ENCODE results near the gene ZNF445. TPM values are rescaled to one million over a fixed set of nuclear protein-coding genes. Genes with fewer than 3 reads are reported as not detected.

Gene ZNF445
- 3.9 TPM for polyA plus RNA-seq (2013, experiment 1 of 2)
- polyA plus RNA-seq (2013, experiment 2 of 2) = 3.6 TPM

DNA sequence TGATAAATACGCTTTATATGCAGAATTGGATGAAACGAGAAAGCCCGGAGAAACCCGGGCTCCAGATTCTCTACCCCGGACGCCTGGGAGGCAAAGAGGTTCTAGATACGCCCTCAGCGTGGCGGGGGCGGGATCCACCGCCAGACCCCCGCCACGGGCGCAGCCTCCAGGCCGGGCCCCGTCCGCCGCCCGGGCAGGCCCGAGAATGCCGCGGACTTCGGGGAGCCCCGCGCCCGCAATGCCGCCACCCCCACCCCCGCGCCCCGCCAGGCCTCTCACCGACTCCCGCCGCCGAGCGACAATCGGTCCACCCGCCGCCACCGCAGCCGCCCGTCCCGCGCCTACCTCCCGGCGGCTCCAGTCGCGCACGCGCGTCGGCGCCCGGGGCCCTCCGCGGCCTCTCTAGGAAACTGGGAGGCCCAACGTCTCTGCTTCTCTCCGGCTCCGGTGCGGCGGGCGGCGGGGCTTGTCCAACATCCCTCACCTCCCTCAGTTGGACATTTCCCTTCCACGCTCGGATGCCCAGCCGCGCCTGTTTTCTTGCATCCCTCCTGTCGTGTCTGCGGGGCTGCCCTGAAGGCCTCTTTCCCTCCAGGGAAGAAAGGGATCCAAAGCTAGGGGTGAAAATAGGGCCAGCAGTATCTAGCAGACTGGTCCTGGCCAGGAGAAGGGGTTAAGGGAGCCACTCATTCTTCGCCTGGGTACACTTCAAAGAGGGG, at the start of gene ZNF445:
TSS of gene ZNF445 (minus strand) at position 359 of the 719 bp plus-strand sequence. CDS start 22,121 bp downstream, outside the sequence.
- Histone ChIP-seq H2AK5ac (ENCODE audit: low read length, severe bottlenecking) (no peak within 1 kb of the TSS), H3K14ac (ENCODE audit: low read length in 2 of 2) (peak within 1 kb of the TSS in 1 of 2 experiments; percentile 83), H2BK120ac (ENCODE audit: low read depth, low read length) (peak within 1 kb of the TSS; percentile 85), H4K8ac (ENCODE audit: low read length) (peak within 1 kb of the TSS; percentile 93), H3K9me3 (ENCODE audit: control insufficient read depth, low read length) (no peaks in the 10 kb centered on the region), H3K18ac (ENCODE audit: low read depth in 1 of 2, low read length in 2 of 2) (peak within 1 kb of the TSS; percentile 83 to 86), H3K27me3 (ENCODE audit: control insufficient read depth in 1 of 2, insufficient read depth in 1 of 2, low read length in 2 of 2) (no peaks in the 10 kb centered on the region), H3K4me1 (ENCODE audit: control insufficient read depth, insufficient read depth, low read depth, low read length) (peaks cover 4% of the 10 kb centered on the region), H3K9ac (ENCODE audit: low read length) (peak within 1 kb of the TSS; percentile 87), H3K23ac (ENCODE audit: low read length in 2 of 2) (peak within 1 kb of the TSS in 1 of 2 experiments; percentile 14), H3K4me2 (ENCODE audit: low read length, poor library complexity, severe bottlenecking) (peak within 1 kb of the TSS; percentile 79), H3K79me1 (replicated peaks; ENCODE audit: low read length, poor library complexity, severe bottlenecking) (peaks cover 2% of the 10 kb centered on the region), H4K91ac (ENCODE audit: low read length) (peak within 1 kb of the TSS; percentile 52), H3K36me3 (ENCODE audit: control insufficient read depth in 1 of 2, insufficient read depth in 2 of 2, low read depth in 1 of 2, low read length in 2 of 2) (no peaks in the 10 kb centered on the region), H3K4ac (ENCODE audit: low read depth in 1 of 2, low read length in 2 of 2) (peak within 1 kb of the TSS; percentile 40 to 66), H2BK5ac (ENCODE audit: low read depth, low read length, poor library complexity, severe bottlenecking) (no peak within 1 kb of the TSS), H3K4me3 (ENCODE audit: insufficient read depth in 1 of 2, low read depth in 1 of 2, low read length in 2 of 2) (peak within 1 kb of the TSS; percentile 77 to 82), H2BK12ac (ENCODE audit: low read length in 2 of 2) (peak within 1 kb of the TSS; percentile 21 to 63), H2BK15ac (ENCODE audit: low read depth, poor library complexity, severe bottlenecking) (peak within 1 kb of the TSS; percentile 4), H3K27ac (ENCODE audit: low read length, poor library complexity, severe bottlenecking) (peak within 1 kb of the TSS; percentile 20), H2AFZ (ENCODE audit: low read depth, low read length) (peak within 1 kb of the TSS; percentile 98)
- peak; percentile 82 for DNase-seq
- under 1% methylated on average over 63 of the region's 69 CpGs for WGBS

- Histone ChIP-seq H3K4me3 (ENCODE audit: insufficient read depth in 1 of 2, low read depth in 1 of 2, low read length in 2 of 2) (no peak overlapping the region), H2BK12ac (ENCODE audit: low read length in 2 of 2) (no peak overlapping the region), H3K4me2 (ENCODE audit: low read length, poor library complexity, severe bottlenecking) (no peak overlapping the region), H3K14ac (ENCODE audit: low read length in 2 of 2) (no peak overlapping the region), H3K9ac (ENCODE audit: low read length) (no peak overlapping the region), H3K18ac (ENCODE audit: low read depth in 1 of 2, low read length in 2 of 2) (no peak overlapping the region), H4K91ac (ENCODE audit: low read length) (no peak overlapping the region), H2BK5ac (ENCODE audit: low read depth, low read length, poor library complexity, severe bottlenecking) (no peak overlapping the region), H3K4me1 (ENCODE audit: control insufficient read depth, insufficient read depth, low read depth, low read length) (no peaks in the 10 kb centered on the region), H2AK5ac (ENCODE audit: low read length, severe bottlenecking) (no peak overlapping the region), H4K8ac (ENCODE audit: low read length) (no peak overlapping the region), H3K79me1 (replicated peaks; ENCODE audit: low read length, poor library complexity, severe bottlenecking) (no peaks in the 10 kb centered on the region), H2BK15ac (ENCODE audit: low read depth, poor library complexity, severe bottlenecking) (no peak overlapping the region), H3K36me3 (ENCODE audit: control insufficient read depth in 1 of 2, insufficient read depth in 2 of 2, low read depth in 1 of 2, low read length in 2 of 2) (no peaks in the 10 kb centered on the region), H3K23ac (ENCODE audit: low read length in 2 of 2) (no peak overlapping the region), H3K4ac (ENCODE audit: low read depth in 1 of 2, low read length in 2 of 2) (no peak overlapping the region), H2AFZ (ENCODE audit: low read depth, low read length) (no peak overlapping the region), H3K27ac (ENCODE audit: low read length, poor library complexity, severe bottlenecking) (no peak overlapping the region), H3K9me3 (ENCODE audit: control insufficient read depth, low read length) (no peaks in the 10 kb centered on the region), H2BK120ac (ENCODE audit: low read depth, low read length) (no peak overlapping the region), H3K27me3 (ENCODE audit: control insufficient read depth in 1 of 2, insufficient read depth in 1 of 2, low read length in 2 of 2) (peaks cover 25 to 40% of the 10 kb centered on the region in 2 experiments)
- 90% methylated on average over 4 of the region's 5 CpGs for WGBS
- no peak for DNase-seq
These were observed 47.6 kb upstream of the ZNF445 start for GRCh38 chr3:44525060-44525459.

DNA sequence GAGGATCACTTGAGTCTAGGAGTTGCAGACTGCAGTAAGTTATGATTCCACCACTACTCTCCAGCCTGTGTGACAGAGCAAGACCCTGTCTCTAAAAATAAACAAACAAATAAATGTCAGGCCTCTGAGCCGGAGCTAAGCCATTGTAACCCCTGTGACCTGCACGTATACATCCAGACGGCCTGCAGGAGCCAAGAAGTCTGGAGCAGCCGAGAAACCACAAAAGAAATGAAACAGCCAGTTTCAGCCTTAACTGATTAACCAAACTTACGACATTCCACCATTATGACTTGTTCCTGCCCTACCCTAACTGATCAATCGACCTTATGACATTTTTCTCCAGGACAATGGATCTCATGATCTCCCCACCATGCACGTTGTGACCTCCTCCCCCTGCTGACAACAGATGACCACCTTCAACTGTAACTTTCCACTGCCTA, 45.0 kb upstream of the ZNF445 start:
- Histone ChIP-seq H2BK5ac (ENCODE audit: low read depth, low read length, poor library complexity, severe bottlenecking) (no peak overlapping the region), H3K4ac (ENCODE audit: low read depth in 1 of 2, low read length in 2 of 2) (no peak overlapping the region), H3K27ac (ENCODE audit: low read length, poor library complexity, severe bottlenecking) (no peak overlapping the region), H3K4me1 (ENCODE audit: control insufficient read depth, insufficient read depth, low read depth, low read length) (no peaks in the 10 kb centered on the region), H3K18ac (ENCODE audit: low read depth in 1 of 2, low read length in 2 of 2) (no peak overlapping the region), H3K27me3 (ENCODE audit: control insufficient read depth in 1 of 2, insufficient read depth in 1 of 2, low read length in 2 of 2) (peaks cover 13 to 40% of the 10 kb centered on the region in 2 experiments), H3K4me2 (ENCODE audit: low read length, poor library complexity, severe bottlenecking) (no peak overlapping the region), H2BK12ac (ENCODE audit: low read length in 2 of 2) (no peak overlapping the region), H3K14ac (ENCODE audit: low read length in 2 of 2) (no peak overlapping the region), H2AFZ (ENCODE audit: low read depth, low read length) (no peak overlapping the region), H3K36me3 (ENCODE audit: control insufficient read depth in 1 of 2, insufficient read depth in 2 of 2, low read depth in 1 of 2, low read length in 2 of 2) (no peaks in the 10 kb centered on the region), H2BK120ac (ENCODE audit: low read depth, low read length) (no peak overlapping the region), H3K23ac (ENCODE audit: low read length in 2 of 2) (no peak overlapping the region), H4K91ac (ENCODE audit: low read length) (no peak overlapping the region), H3K79me1 (replicated peaks; ENCODE audit: low read length, poor library complexity, severe bottlenecking) (no peaks in the 10 kb centered on the region), H3K9me3 (ENCODE audit: control insufficient read depth, low read length) (no peaks in the 10 kb centered on the region), H4K8ac (ENCODE audit: low read length) (no peak overlapping the region), H2AK5ac (ENCODE audit: low read length, severe bottlenecking) (no peak overlapping the region), H2BK15ac (ENCODE audit: low read depth, poor library complexity, severe bottlenecking) (no peak overlapping the region), H3K9ac (ENCODE audit: low read length) (no peak overlapping the region), H3K4me3 (ENCODE audit: insufficient read depth in 1 of 2, low read depth in 1 of 2, low read length in 2 of 2) (no peak overlapping the region)
- peak; percentile 27 for DNase-seq
- 18% methylated on average over 7 of the region's 7 CpGs for WGBS

DNA sequence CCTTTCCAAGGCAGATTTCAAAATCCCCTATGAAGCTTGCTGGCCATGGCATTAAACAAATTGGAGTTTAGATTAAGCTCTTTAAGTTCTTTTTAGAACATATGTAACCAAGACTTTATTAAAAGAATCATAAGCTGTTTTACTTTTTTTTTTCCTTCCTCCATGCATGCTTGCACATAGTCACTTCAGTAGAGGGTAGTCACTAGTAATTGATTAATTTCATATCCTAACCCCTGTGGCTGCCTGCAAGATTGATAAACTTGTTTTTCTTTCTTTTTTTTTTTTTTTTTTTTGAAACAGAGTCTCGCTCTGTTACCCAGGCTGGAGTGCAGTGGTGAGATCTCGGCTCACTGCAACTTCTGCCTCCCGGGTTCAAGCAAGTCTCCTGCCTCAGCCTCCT, 44.3 kb upstream of the ZNF445 start:
- Histone ChIP-seq H3K14ac (ENCODE audit: low read length in 2 of 2) (no peak overlapping the region), H3K79me1 (replicated peaks; ENCODE audit: low read length, poor library complexity, severe bottlenecking) (no peaks in the 10 kb centered on the region), H3K27ac (ENCODE audit: low read length, poor library complexity, severe bottlenecking) (no peak overlapping the region), H3K36me3 (ENCODE audit: control insufficient read depth in 1 of 2, insufficient read depth in 2 of 2, low read depth in 1 of 2, low read length in 2 of 2) (no peaks in the 10 kb centered on the region), H3K9ac (ENCODE audit: low read length) (no peak overlapping the region), H3K4ac (ENCODE audit: low read depth in 1 of 2, low read length in 2 of 2) (no peak overlapping the region), H2BK12ac (ENCODE audit: low read length in 2 of 2) (no peak overlapping the region), H2BK120ac (ENCODE audit: low read depth, low read length) (no peak overlapping the region), H2AFZ (ENCODE audit: low read depth, low read length) (no peak overlapping the region), H3K18ac (ENCODE audit: low read depth in 1 of 2, low read length in 2 of 2) (no peak overlapping the region), H3K4me1 (ENCODE audit: control insufficient read depth, insufficient read depth, low read depth, low read length) (no peaks in the 10 kb centered on the region), H4K91ac (ENCODE audit: low read length) (no peak overlapping the region), H3K4me2 (ENCODE audit: low read length, poor library complexity, severe bottlenecking) (no peak overlapping the region), H3K4me3 (ENCODE audit: insufficient read depth in 1 of 2, low read depth in 1 of 2, low read length in 2 of 2) (no peak overlapping the region), H2AK5ac (ENCODE audit: low read length, severe bottlenecking) (no peak overlapping the region), H3K9me3 (ENCODE audit: control insufficient read depth, low read length) (no peaks in the 10 kb centered on the region), H2BK15ac (ENCODE audit: low read depth, poor library complexity, severe bottlenecking) (no peak overlapping the region), H4K8ac (ENCODE audit: low read length) (no peak overlapping the region), H3K23ac (ENCODE audit: low read length in 2 of 2) (no peak overlapping the region), H2BK5ac (ENCODE audit: low read depth, low read length, poor library complexity, severe bottlenecking) (no peak overlapping the region), H3K27me3 (ENCODE audit: control insufficient read depth in 1 of 2, insufficient read depth in 1 of 2, low read length in 2 of 2) (peaks cover 13 to 40% of the 10 kb centered on the region in 2 experiments)
- WGBS = 87% methylated on average over 3 of the region's 3 CpGs
- DNase-seq = no peak
